Transverse colon (tissue), 4 donors: ENCODE data around the gene RPL26.

Source experiments
- CTCF ChIP-seq, 5 experiments: fragments of 200-600 bp in 3 of 5; fragments of 450-650 bp in 2 of 5; sonication (generic) in 3 of 5; IDR thresholded peaks; 1 replicate in 2 of 5; 2 replicates in 3 of 5; pipeline ENCODE4 v1.5.1; 2016 to 2017; ENCODE audit warnings: antibody characterized with exemption in 5 of 5, inconsistent platforms in 3 of 5, mild to moderate bottlenecking in 2 of 5, moderate library complexity in 1 of 5
- EP300 ChIP-seq: sonication (generic); formaldehyde crosslinking; IDR thresholded peaks from one replicate; pipeline ENCODE4 v1.6.1; 2017; ENCODE audit warnings: antibody characterized with exemption, low read depth
- POLR2AphosphoS5 ChIP-seq, 3 donors: sonication (generic); formaldehyde crosslinking; IDR thresholded peaks; one replicate each; pipeline ENCODE4 v1.6.1; 2016; ENCODE audit warnings: antibody characterized with exemption in 3 of 3

- TF ChIP-seq CTCF (IDR thresholded peaks at IDR 0.05) = no peak
- no peak for TF ChIP-seq POLR2AphosphoS5 (IDR thresholded peaks at IDR 0.05)
- no peak for TF ChIP-seq EP300
Observed at GRCh38 chr17:8426802-8427201, 43.8 kb upstream of the RPL26 start.
